NOMO-1 treated with DMSO at 0.1 percent for 48 hours (cell line): ENCODE data around the gene E2F2.

ENCODE experiments used
- DNase-seq: peaks from one replicate; lab custom pipeline; 2025; ENCODE audit not compliant: unreplicated experiment; lab: John Stamatoyannopoulos, UW

The E2F2 gene

GRCh38 chr1:23489842-23490241 lies 41.2 kb downstream of the E2F2 start:
- no peak for DNase-seq

GRCh38 chr1:23485002-23485332 lies 46.1 kb downstream of the E2F2 start:
- no peak for DNase-seq

GRCh38 chr1:23484253-23485001 lies 46.6 kb downstream of the E2F2 start:
- DNase-seq: peak; percentile 83

GRCh38 chr1:23483321-23484252 lies 47.4 kb downstream of the E2F2 start, which contains the start of gene ASAP3:
Gene ASAP3, minus strand, starts transcription at chr1:23484179. Its CDS starts 46 bp downstream, at chr1:23484133.
- DNase-seq: no peak

GRCh38 chr1:23481904-23482303 lies 49.1 kb downstream of the E2F2 start:
- DNase-seq: no peak

- DNase-seq: no peak
These were observed 49.9 kb downstream of the E2F2 start for GRCh38 chr1:23481026-23481597.

- DNase-seq: no peak
These were observed 50.6 kb downstream of the E2F2 start for GRCh38 chr1:23480187-23481025.

GRCh38 chr1:23479666-23479941 lies 51.4 kb downstream of the E2F2 start:
- DNase-seq: no peak

GRCh38 chr1:23478896-23479665 lies 52.0 kb downstream of the E2F2 start:
- DNase-seq: no peak

- DNase-seq: no peak
These were observed 53.5 kb downstream of the E2F2 start for GRCh38 chr1:23477359-23478144.

GRCh38 chr1:23475641-23476040 lies 55.4 kb downstream of the E2F2 start:
- DNase-seq: no peak

GRCh38 chr1:23475134-23475628 lies 55.9 kb downstream of the E2F2 start:
- DNase-seq: no peak

- DNase-seq: no peak
These were observed 57.8 kb downstream of the E2F2 start for GRCh38 chr1:23473037-23473800.

GRCh38 chr1:23472351-23473036 lies 58.5 kb downstream of the E2F2 start:
- no peak for DNase-seq

GRCh38 chr1:23471473-23472075 lies 59.5 kb downstream of the E2F2 start:
- DNase-seq: no peak

GRCh38 chr1:23470282-23471070 lies 60.6 kb downstream of the E2F2 start:
- DNase-seq: no peak
